ENCODE results near the gene GDPD4. TPM values are rescaled to one million over a fixed set of nuclear protein-coding genes. Genes with fewer than 3 reads are reported as not detected.

GDPD4 gene
- total RNA-seq, 6 donors from 2014 or later = not detected

- H3K9me3 ChIP-seq = no peaks in the 10 kb centered on the region
- TF ChIP-seq CTCF (IDR thresholded peaks at IDR 0.05) (no peak), POLR2A (IDR thresholded peaks at IDR 0.05) (no peak), EP300 (IDR thresholded peaks at IDR 0.05) (no peak), POLR2AphosphoS5 (IDR thresholded peaks at IDR 0.05) (no peak)
- no peaks in the 10 kb centered on the region for H3K36me3 ChIP-seq
- no peak for ATAC-seq (ENCODE audit: low FRiP score in 2 of 2)
- H3K4me1 ChIP-seq = no peaks in the 10 kb centered on the region
- DNase-seq = no peak
- 89 to 94% methylated on average over 3 of the region's 3 CpGs for WGBS, 2 donors
- no peaks in the 10 kb centered on the region for H3K27me3 ChIP-seq
- H3K27ac ChIP-seq = no peak overlapping the region
- H3K4me3 ChIP-seq = no peak overlapping the region
Measured at GRCh38 chr11:77287136-77287535, 14.3 kb downstream of the GDPD4 start.

GRCh38 chr11:77284476-77285468, 16.7 kb downstream of the GDPD4 start:
- no peak for ATAC-seq (ENCODE audit: low FRiP score in 2 of 2)
- H3K36me3 ChIP-seq = no peaks in the 10 kb centered on the region
- no peaks in the 10 kb centered on the region for H3K27me3 ChIP-seq
- no peak for TF ChIP-seq POLR2A (IDR thresholded peaks at IDR 0.05)
- TF ChIP-seq CTCF (IDR thresholded peaks at IDR 0.05) = no peak
- TF ChIP-seq POLR2AphosphoS5 (IDR thresholded peaks at IDR 0.05) = no peak
- TF ChIP-seq EP300 (IDR thresholded peaks at IDR 0.05) = no peak
- no peak for DNase-seq
- no peak overlapping the region for H3K27ac ChIP-seq
- no peaks in the 10 kb centered on the region for H3K9me3 ChIP-seq
- no peaks in the 10 kb centered on the region for H3K4me1 ChIP-seq
- H3K4me3 ChIP-seq = no peak overlapping the region
- 75 to 88% methylated on average over 6 of the region's 6 CpGs for WGBS, 2 donors

GRCh38 chr11:77283101-77283500, 18.4 kb downstream of the GDPD4 start:
- WGBS, 2 donors = 48 to 76% methylated on average over 3 of the region's 3 CpGs
- Histone ChIP-seq H3K27me3 (no peaks in the 10 kb centered on the region), H3K4me1 (no peaks in the 10 kb centered on the region), H3K4me3 (no peak overlapping the region), H3K36me3 (no peaks in the 10 kb centered on the region), H3K27ac (no peak overlapping the region), H3K9me3 (no peaks in the 10 kb centered on the region)
- TF ChIP-seq POLR2A (IDR thresholded peaks at IDR 0.05) (no peak), EP300 (IDR thresholded peaks at IDR 0.05) (no peak), CTCF (IDR thresholded peaks at IDR 0.05) (no peak)
- DNase-seq (no peak), ATAC-seq (ENCODE audit: low FRiP score in 2 of 2) (no peak)

- ATAC-seq (ENCODE audit: low FRiP score in 2 of 2) (no peak), DNase-seq (no peak)
- no peaks in the 10 kb centered on the region for H3K9me3 ChIP-seq
- 65 to 78% methylated on average over 2 of the region's 2 CpGs for WGBS, 2 donors
- H3K36me3 ChIP-seq = no peaks in the 10 kb centered on the region
- H3K27ac ChIP-seq = no peak overlapping the region
- TF ChIP-seq POLR2A (IDR thresholded peaks at IDR 0.05) (no peak), CTCF (IDR thresholded peaks at IDR 0.05) (no peak), EP300 (IDR thresholded peaks at IDR 0.05) (no peak), POLR2AphosphoS5 (IDR thresholded peaks at IDR 0.05) (no peak)
- H3K4me1 ChIP-seq = no peaks in the 10 kb centered on the region
- H3K4me3 ChIP-seq = no peak overlapping the region
- no peaks in the 10 kb centered on the region for H3K27me3 ChIP-seq
Measured at GRCh38 chr11:77278595-77279506, 22.6 kb downstream of the GDPD4 start.

Data from upper lobe of left lung (tissue), 6 donors.